ENCODE results near the gene ZNF488.
"Not testable (repeated sequence)": the region's sequence is repeated elsewhere in the genome, so short reads cannot be mapped to it uniquely, and the experiment has no call there.

The ZNF488 gene

GRCh38 chr10:47409171-47409865, 25.2 kb upstream of the ZNF488 start:
- no peak for DNase-seq

- DNase-seq, result no peak
These were observed 24.5 kb upstream of the ZNF488 start for GRCh38 chr10:47408606-47409005.

- DNase-seq, result no peak
These were observed 23.0 kb upstream of the ZNF488 start for GRCh38 chr10:47406870-47407691.

- DNase-seq, result no peak
These were observed 22.4 kb upstream of the ZNF488 start for GRCh38 chr10:47406548-47406869.

- DNase-seq, result no peak
These were observed 21.9 kb upstream of the ZNF488 start for GRCh38 chr10:47405857-47406547.

- no peak for DNase-seq
These were observed 20.8 kb upstream of the ZNF488 start for GRCh38 chr10:47404937-47405336.

GRCh38 chr10:47404446-47404845, 20.4 kb upstream of the ZNF488 start:
- no peak for DNase-seq

GRCh38 chr10:47403446-47404318, 19.6 kb upstream of the ZNF488 start:
- no peak for DNase-seq

- DNase-seq, result no peak
These were observed 18.7 kb upstream of the ZNF488 start for GRCh38 chr10:47402641-47403301.

- no peak for DNase-seq
These were observed 18.0 kb upstream of the ZNF488 start for GRCh38 chr10:47401874-47402640.

- no peak for DNase-seq
These were observed 17.1 kb upstream of the ZNF488 start for GRCh38 chr10:47401210-47401609.

GRCh38 chr10:47400786-47401185, 16.7 kb upstream of the ZNF488 start:
- DNase-seq, result no peak

GRCh38 chr10:47400251-47400650, 16.2 kb upstream of the ZNF488 start:
- DNase-seq, result no peak

- DNase-seq, result no peak
These were observed 13.2 kb upstream of the ZNF488 start for GRCh38 chr10:47397256-47397655.

- no peak for DNase-seq
These were observed 12.2 kb upstream of the ZNF488 start for GRCh38 chr10:47396311-47396717.

GRCh38 chr10:47389619-47390018, 5.5 kb upstream of the ZNF488 start:
- DNase-seq, result no peak

- DNase-seq, result no peak
These were observed 4.8 kb upstream of the ZNF488 start for GRCh38 chr10:47388879-47389278.

GRCh38 chr10:47386104-47386503, 2.0 kb upstream of the ZNF488 start:
- not testable (repeated sequence) for DNase-seq

GRCh38 chr10:47383261-47384147, 589 bp downstream of the ZNF488 start:
- DNase-seq, result no peak
